HG02938 (cell line): ENCODE results near the gene LIMS2.

Experiments
- ATAC-seq: cut with Tn5 transposase; IDR thresholded peaks from one replicate; pipeline ENCODE4 v1.9.1; 2021; ENCODE audit warnings: mild to moderate bottlenecking, moderate library complexity; ENCODE audit not compliant: unreplicated experiment

The LIMS2 gene

DNA sequence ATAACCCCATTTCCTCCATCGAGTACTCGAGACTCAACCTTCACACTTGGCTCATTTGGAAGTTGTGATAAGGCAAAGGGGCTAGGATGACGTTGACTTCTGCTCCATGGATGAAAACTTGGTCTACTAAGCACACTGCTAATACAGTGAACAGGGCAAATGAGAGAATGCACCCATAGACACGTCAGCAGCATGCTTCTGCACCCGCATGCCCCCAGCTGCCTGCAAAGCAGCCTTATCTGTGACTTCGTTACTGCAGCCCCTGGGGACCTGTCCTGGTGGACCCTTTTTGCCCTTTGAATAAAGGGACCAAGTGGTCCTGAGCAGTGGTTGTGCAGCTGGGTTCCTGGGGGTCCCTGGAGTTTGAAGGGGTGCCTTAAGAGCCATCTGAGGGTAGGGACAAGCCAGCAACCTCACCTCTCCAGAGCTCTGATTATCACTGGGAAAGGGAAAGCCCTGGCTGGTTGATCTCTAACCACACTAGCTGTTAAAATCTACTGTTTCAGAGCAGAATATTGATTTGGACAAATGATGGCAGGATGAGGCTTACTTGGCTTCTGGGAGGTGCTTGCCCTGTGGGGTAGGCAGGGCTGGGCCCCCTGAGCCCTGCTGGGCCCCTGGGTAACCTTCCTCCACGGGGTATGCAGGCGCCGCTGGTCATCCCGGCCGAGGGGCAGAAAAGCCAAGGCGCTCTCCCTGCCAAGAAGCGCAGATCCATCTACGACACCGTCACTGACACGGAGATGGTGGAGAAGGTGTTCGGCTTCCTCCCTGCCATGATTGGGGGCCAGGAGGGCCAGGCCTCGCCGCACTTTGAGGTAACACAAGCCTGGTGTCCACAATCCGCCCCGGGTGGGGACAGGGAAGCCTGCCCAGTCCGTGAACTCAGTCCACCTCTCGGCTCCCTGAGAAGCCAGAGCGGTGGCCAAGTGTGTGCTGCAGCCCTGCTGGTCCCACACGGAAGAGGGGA, 67.0 kb downstream of the LIMS2 start:
- no peak for ATAC-seq

DNA sequence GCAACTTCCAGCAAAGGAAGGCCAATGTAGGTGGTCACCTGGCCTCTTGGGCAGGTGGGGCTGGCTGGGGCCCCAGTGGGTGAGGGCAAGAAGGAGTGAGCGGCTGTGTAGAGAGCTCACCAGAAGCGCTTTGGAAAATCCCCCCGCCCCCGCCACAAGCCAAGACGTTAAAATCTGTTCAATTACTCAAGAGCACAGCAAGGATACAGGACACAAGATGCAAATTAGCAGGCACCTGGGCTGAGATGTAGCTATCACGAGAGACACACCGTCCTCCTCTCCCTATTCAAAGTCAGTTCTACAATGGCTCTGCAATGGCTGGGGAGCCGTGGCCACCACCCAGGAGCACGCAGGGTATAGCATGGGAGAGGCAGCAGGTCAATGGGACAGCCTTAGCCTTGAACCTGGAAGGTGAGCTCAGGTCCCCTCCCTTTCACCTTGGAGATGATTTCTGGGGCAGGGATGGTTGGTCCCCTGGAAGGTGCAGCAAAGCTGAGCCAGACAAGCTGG, 67.9 kb downstream of the LIMS2 start:
- no peak for ATAC-seq

DNA sequence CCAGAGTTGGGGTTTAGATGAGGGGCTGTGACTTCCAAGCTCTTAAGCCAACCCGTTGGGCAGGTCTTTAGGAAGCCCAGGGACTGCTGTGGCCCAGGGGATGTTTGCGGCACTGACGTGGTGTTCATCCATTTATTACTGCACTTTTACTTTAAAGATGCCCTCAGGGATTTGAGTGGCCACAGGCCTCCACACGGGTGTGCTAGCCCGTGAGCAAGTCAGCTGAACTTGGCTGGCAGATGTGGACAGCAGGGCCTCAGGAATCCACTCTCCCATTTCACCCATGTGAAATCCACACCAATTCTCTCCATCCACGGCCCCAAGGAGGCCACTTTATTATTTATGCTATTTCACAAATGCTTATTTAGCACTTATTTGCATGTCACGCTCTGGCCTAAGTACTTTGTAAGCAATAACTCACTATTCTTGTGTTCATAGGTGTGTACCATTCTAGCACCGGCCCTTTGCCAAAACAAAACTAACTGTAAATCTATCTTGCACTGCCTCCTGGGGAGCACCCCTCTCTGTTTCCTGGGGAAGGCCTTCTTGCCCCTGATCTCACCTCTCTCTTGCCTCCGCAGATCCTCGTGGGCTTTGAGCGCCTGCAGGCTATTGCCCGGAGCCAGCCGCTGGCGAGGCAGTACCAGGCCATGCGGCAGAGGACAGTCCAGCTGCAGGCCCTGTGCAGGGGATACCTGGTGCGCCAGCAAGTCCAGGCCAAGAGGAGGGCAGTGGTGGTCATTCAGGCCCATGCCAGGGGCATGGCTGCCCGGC, 68.5 kb downstream of the LIMS2 start:
- ATAC-seq = no peak

DNA sequence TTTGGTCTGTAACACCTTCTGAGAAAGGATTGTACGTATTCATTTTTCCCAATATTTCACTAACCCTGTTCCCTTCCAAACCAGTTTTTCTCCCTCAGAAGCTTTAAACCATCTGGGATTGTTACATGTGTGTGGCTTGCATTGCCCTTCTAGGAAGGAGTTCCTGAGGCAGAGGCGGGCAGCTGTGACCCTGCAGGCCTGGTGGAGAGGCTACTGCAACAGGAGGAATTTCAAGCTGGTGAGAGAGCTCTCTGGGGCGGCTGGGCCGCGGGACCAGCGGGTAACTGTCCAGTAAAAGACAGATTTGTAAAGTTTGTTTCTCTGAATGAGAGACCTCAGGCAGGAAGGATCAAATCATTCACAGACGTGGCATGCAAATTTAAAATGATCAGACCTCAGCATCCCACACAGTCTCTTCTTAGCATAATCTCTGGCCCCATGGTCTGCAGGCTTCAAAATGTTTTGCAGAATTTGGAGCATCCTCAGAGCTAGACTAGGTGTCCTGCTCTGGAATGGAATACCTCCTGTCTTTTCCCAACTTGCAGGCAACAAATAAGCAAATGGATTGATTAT, 69.6 kb downstream of the LIMS2 start:
- no peak for ATAC-seq

DNA sequence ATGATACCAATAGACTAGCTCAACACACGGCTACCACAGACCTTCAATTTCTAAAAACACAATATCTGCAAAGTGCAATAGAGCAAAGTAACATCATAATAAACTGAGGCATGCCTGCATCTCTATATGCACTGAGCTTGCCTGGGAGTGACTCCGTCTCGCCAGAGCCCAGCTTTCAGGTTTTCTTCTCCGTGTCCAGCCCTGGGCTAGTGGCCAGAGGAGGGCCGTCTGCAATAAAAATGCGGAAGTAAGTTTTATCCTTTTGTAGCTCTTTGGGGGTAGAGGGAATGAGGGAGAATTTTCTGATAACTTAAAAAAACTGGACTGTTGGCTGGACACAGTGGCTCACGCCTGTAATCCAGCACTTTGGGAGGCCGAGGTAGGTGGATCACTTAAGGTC, 70.3 kb downstream of the LIMS2 start:
- no peak for ATAC-seq

DNA sequence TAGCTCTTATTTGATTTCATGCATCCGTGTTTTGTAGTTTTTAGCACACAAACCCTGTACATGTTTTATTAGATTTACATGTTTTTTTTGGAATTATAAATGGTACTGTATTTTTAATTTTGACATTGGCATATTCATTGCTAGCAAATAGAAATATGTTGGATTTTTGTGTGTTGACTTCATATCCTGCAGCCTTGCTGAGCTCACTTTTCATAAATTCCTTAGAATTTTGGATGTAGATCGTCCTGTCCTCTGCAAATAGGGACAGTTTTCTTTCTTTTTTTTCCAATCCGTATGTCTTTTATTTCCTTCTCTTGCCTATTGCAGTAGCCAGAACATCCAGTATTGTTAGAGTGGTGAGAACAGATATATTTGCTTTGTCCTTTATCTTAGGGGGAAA, 76.1 kb downstream of the LIMS2 start:
- no peak for ATAC-seq

DNA sequence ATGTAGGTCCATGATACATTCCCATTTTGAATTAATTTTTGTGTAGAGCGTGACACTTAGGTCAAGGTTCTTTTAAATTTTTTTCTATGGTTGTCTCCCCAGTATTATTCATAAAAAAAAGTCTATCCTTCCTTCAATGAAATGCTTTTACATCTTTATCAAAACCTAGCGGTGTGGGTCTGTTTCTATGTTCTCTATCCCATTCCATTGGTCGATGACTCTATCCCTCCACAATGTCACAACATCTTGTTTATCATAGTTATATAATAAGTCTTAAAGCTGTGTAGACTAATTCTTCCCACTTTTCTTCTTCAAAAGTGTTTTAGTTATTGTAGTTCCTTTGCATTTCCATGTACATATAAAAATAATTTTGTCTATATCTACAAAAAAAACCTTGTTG, 76.6 kb downstream of the LIMS2 start:
- ATAC-seq = no peak

DNA sequence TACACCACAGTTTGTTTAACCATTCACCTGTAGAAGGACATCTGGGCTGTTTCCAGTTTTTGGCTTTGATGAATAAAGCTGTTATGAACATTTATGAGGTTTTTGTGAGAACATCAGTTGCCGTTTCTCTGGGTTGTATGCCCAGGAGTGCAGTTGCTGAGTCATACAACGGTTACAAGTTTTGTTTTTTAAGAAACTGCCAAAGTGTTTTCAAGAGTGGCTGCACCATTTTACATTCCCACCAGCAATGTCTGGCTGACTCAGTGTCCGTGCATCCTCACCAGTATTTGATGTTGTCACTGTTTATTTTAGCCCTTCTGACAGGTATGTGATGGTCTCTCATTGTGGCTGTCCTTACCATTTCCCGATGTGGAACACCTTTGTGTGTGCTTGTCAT, 77.3 kb downstream of the LIMS2 start:
- ATAC-seq = no peak

DNA sequence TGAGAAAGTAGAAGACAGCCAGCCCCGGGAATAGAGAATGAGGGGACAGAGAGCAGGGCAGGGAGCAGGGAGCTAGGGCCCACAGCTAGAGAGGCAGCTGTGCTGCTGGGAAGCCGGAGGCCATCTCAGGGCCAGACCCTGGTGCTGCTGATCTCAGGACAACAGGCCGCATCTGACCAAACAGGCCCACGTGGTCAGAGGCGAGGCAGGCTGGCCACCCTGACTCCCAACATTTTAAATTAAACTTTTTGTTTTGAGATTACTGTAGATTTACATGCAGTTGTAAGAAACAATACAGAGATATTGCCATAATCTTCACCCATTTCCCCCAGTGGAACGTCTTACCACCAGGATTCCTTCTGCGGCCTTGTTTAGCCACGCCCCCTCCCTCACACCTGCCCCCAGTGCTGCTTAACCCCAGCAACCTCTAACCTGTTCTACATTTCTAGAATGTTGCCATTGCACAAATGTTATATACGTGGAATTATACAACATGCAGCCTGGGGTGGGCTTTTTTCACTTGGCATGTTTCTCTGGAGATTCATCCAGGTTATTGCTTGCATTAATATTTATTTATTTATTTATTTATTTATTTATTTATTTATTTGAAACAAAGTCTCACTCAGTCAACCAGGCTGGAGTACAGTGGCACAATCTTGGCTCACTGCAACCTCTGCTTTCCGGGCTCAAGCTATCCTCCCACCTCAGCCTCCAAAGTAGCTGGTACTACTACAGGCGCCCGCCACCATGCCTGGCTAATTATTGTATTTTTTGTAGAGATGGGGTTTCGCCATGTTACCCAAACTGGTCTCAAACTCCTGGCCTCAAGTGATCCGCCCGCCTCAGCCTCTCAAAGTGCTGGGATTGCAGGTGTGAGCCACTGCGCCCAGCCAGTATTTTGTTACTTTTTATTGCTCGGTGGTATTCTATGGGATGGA, 78.0 kb downstream of the LIMS2 start:
- no peak for ATAC-seq

DNA sequence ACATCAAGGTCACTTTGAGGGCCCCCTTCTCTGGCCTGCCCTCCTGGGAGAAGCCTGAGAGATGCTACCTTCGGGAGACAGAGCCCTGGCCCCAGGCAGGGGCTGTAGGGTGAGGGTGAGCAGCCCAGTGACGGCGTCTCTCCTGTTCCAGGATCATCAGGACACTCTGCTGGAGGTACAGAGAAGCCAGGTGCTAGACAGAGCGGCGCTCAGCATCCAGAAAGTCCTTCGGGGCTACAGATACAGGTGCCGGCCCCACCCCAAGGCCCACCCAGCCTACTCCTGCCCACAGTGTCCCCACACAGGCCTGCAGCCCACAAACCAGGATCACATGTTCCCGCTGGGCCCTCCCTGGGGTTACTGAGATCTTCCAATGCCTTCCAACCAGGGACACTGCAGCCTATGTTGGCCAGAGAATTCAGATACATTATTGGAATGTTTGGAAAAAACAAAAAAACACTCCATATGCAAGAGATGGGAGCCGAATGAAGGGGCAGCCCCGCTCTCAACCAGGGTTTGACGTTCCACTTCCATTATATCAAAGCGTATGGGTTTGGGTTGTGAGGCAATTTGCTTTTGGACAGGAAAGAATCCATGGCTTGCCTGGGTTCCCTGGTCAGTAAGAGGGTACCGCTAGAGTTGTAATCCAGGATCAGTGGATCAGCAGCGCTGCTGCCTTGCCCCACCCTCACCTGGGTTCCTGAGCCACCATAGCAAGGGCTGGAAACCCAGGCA, 78.9 kb downstream of the LIMS2 start:
- no peak for ATAC-seq

DNA sequence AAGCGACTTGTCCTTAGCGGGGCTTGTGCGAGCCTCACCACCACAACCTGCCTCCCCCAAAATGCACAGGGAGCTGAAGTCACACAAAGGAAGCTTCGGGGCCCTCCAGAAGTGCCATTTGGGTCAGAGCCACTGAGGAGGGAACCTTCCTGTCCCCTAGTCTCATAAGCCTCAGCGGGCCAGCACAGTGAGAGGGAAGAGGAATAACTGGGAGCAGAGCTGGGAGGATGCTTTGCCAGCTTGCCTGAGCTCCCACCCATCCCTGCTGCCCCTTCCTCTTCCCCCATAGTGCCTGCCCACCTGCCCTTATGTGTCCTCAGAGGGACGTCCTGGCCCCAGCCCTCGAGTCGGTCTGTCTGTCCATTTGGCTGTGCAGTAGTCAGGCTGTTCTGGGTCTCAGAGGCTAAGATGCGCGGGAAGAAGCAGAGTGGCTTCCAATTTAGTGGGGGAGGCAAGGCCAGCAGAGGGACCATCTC, 81.2 kb downstream of the LIMS2 start:
- no peak for ATAC-seq

DNA sequence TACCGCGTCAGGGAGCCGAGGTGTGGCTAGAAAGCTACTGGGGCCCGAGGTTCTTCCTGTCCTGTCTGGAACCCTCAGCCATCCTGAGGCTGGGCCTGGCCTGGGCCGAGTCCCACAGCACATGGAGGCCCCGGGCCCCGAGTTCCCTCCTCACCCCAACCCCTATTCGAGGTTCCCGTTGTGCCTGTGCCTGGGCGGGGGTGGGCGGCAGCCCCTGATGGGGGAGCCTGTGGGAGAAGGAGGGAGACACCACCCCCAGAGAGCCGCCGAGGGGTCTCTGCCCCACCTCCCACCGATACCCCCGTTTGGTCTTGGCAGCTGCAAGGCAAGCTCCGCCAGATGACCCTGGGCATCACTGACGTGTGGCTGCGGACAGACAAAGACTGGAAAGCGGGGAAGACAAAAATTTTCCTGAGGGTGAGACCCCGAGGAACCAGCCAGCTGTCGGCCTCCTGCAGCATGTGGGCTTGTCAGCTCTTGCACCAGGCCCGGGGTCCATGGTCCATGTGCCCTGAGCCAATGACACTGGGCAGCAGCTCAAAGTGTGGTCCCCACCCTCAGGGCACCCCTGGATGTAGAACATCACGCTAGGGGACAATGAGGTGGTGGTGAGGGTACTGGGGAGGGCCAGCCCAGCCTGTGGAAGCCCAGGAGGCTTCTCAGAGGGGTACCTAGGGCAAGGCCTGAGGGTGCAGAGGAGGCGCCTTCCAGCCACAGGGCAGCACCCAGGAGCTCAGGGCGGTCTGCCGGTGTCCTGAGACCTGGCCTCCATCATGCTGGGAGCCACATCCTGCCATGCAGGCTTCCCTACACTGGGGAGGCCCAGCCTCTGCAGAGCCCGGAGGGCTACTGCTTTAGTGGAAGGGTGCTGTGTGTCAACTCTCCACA, 81.9 kb downstream of the LIMS2 start:
- ATAC-seq = no peak

DNA sequence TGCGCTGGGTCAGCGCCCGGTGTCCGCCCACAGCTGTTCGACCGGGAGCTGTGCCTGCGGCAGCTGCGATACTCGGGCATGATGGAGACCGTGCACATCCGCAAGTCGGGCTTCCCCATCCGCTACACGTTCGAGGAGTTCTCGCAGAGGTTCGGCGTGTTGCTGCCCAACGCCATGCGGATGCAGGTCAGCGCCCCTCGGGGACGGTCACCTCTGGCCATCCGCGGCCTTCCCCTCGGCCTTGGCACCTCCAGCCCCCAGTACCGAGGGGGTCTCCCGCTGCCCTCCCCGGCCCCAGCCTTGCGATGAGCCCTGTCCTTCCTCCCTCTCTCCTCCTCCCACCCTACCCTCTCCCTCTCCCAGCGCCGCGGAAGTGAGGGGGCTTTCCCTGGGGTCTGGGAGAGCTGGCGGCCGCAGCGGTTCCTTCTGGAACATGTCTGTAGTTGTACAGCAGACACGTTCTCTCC, 82.5 kb downstream of the LIMS2 start:
- ATAC-seq = no peak

DNA sequence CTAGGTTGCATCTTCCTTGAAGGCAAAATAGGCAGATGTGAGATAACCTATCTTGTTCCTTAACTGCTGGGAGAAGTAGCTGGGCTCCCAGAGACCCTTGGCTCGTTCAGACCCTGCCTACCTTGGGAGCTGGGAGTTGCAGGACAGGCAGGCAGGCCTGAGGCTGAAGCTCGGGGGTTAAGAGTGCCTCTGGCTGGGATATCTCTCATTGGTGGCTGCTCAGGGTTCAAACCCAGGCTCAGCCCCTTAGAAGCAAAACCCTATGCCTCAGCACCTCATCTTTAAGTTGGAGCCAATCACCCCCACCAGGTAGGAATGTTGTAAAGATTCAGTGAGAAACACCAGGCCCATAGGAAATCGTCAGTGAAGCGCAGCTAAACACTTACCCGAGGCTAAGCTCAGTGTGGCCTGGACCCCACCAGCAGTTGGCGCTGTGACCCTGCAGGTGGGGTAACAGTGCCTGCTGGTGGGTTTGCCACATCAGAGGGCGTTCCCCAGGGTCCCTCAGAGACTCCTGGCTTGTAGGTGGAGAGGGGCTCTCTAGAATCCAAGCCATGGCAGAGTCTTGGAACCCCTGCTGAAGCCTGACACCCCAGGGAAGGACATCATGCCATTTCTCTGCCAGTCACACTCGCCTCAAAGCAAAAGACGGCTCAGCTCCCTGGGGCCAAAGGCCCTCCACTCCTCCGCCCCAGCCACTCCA, 84.0 kb downstream of the LIMS2 start:
- no peak for ATAC-seq

DNA sequence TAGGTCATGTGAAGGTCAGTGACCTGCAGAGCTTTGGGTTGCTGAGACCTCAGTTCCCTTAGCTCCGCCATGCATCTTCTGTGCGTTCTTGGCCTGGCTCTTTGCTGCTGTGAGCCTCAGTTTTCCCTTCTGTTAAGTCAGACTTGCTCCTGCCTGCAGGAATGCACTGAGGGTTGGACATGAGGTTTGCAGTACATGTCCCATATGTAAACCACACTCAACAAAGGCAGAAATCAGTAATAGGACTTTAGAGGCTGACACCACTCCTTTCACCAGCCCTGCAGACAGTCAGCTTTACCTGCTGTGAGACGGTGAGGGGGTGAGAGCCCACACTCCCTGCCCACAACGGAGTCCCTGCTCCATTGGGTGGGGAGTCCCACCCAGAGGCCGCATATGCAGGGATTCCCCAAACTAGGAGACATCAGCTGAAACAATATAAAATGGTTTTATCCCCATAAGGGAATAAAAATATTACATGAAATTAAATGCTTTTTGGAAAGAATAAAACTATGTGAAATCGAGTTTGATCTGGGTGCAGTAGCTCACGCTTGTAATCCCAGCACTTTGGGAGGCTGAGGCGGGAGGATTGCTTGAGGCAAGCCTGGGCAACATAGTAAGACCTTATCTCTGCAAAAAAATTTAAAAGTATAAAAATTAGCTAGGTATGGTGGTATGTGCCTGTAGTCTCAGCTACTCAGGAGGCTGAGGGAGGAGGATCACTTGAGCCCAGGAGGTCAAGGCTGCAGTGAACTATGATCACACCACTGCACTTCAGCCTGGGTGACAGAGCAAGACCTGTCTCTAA, 84.7 kb downstream of the LIMS2 start:
- ATAC-seq = no peak

DNA sequence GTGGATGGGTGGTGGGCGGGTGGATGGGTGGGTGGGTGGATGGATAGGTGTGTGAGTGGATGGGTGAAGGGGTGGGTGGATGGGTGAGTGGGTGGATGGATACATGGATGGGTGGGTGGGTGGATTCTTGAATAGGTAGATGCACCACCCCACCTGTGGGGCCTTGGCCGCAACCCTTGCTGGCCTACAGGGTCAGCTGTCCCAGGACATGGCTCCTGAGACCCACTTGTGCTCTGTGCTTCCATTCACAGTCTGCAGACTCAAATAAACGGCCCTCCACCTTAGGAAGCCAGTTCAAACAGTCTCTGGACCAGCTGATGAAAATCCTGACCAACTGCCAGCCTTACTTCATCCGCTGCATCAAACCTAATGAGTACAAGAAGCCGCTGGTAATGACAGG, 85.5 kb downstream of the LIMS2 start:
- ATAC-seq = no peak

DNA sequence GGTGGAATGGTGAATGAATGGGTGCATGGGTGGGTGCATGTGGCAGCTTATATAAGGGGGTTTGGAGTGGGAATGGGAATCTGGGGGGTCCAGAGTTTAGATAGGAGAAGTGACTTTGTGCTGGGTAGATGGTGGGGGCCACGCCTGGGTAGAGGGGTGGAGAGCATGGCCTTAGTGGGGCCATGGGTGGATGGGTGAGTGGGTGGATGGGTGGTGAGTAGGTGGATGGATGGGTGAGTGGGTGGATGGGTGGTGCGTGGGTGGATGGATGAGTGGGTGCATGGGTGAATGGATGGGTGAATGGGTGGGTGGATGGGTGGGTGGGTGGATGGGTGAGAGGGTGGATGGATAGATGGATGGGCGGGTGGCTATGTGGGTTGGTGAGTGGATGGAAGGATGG, 86.0 kb downstream of the LIMS2 start:
- ATAC-seq = no peak
